ENCODE data around the gene SEC31B. TPM values are rescaled to one million over a fixed set of nuclear protein-coding genes. Genes with fewer than 3 reads are reported as not detected.

SEC31B gene
- total and polyA plus RNA-seq, 2 of the 8 experiments (the other 6 are each of a cell fraction or from before 2014, with no cell fraction given): 4.1 to 5.3 TPM

DNA sequence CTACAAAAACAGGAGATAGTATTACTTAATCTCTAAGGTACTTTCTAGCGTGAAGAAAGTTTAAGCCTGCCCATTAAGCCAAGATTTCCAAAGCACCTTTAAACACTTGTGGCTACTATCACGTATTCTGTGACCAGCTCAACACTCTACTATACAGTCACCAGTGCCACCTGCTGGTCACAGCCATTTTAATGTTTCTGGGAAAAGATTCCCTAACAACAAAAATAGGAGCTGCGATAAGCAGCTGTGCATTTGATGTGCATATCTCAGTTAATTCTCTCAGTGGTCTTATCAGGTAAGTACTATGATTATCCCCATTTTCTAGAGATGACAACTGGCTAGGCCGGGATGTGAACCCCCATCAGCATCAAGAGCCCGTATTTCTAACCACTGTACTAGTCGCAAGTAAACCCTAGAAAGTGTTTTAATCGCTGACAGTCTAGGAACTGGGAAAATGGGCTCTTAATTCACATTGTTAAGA is 860 bp downstream of the SEC31B start (continued):
- TF ChIP-seq, protein P1, sequence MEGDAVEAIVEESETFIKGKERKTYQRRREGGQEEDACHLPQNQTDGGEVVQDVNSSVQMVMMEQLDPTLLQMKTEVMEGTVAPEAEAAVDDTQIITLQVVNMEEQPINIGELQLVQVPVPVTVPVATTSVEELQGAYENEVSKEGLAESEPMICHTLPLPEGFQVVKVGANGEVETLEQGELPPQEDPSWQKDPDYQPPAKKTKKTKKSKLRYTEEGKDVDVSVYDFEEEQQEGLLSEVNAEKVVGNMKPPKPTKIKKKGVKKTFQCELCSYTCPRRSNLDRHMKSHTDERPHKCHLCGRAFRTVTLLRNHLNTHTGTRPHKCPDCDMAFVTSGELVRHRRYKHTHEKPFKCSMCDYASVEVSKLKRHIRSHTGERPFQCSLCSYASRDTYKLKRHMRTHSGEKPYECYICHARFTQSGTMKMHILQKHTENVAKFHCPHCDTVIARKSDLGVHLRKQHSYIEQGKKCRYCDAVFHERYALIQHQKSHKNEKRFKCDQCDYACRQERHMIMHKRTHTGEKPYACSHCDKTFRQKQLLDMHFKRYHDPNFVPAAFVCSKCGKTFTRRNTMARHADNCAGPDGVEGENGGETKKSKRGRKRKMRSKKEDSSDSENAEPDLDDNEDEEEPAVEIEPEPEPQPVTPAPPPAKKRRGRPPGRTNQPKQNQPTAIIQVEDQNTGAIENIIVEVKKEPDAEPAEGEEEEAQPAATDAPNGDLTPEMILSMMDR (IDR thresholded peaks at IDR 0.05; ENCODE audit: control extremely low read depth in 1 of 3, insufficient read depth in 1 of 3, low read depth in 1 of 3, low read length in 3 of 3): peak in 2 of 3 experiments; percentile 66 to 69; a peak in 3 of 4 replicates
- no peak for TF ChIP-seq HDAC6 (IDR thresholded peaks at IDR 0.05; ENCODE audit: low read depth, low read length)
- TF ChIP-seq, protein P2, sequence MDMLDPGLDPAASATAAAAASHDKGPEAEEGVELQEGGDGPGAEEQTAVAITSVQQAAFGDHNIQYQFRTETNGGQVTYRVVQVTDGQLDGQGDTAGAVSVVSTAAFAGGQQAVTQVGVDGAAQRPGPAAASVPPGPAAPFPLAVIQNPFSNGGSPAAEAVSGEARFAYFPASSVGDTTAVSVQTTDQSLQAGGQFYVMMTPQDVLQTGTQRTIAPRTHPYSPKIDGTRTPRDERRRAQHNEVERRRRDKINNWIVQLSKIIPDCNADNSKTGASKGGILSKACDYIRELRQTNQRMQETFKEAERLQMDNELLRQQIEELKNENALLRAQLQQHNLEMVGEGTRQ (IDR thresholded peaks at IDR 0.05; ENCODE audit: low read length): no peak
- TF ChIP-seq, protein P3, sequence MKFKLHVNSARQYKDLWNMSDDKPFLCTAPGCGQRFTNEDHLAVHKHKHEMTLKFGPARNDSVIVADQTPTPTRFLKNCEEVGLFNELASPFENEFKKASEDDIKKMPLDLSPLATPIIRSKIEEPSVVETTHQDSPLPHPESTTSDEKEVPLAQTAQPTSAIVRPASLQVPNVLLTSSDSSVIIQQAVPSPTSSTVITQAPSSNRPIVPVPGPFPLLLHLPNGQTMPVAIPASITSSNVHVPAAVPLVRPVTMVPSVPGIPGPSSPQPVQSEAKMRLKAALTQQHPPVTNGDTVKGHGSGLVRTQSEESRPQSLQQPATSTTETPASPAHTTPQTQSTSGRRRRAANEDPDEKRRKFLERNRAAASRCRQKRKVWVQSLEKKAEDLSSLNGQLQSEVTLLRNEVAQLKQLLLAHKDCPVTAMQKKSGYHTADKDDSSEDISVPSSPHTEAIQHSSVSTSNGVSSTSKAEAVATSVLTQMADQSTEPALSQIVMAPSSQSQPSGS (IDR thresholded peaks at IDR 0.05; ENCODE audit: low read length): no peak

Measured in H1 (cell line).